Nephron (organoid): ENCODE results near the gene PLEKHG5.

Experiments
- H3K27ac Mint-ChIP-seq, 3 experiments: 2 replicates each; pipeline ENCODE4 v1.8.0; 2020; ENCODE audit warnings: mixed read lengths in 3 of 3, mild to moderate bottlenecking in 2 of 3, moderate library complexity in 1 of 3
- H3K27me3 Mint-ChIP-seq: 2 replicates; pipeline ENCODE4 v1.8.0; 2021; ENCODE audit warnings: low read depth, mild to moderate bottlenecking, moderate library complexity, mixed read lengths
- H3K36me3 Mint-ChIP-seq: 2 replicates; pipeline ENCODE4 v1.8.0; 2020; ENCODE audit warnings: low read depth, mixed read lengths
- H3K4me1 Mint-ChIP-seq: 2 replicates; pipeline ENCODE4 v1.8.0; 2020; ENCODE audit warnings: mixed read lengths
- H3K4me3 Mint-ChIP-seq, 3 experiments: 2 replicates each; pipeline ENCODE4 v1.8.0; 2020; ENCODE audit warnings: mild to moderate bottlenecking in 3 of 3, mixed read lengths in 3 of 3, moderate library complexity in 2 of 3
- H3K9me3 Mint-ChIP-seq: 2 replicates; pipeline ENCODE4 v1.8.0; 2020; ENCODE audit warnings: mixed read lengths
- CTCF ChIP-seq, 3 experiments: fragments of 200-600 bp; sonication (generic); IDR thresholded peaks; one replicate each; pipeline ENCODE4 v1.5.0; 2021; ENCODE audit warnings: antibody characterized with exemption in 3 of 3; ENCODE audit not compliant: unreplicated experiment in 3 of 3

PLEKHG5 gene

GRCh38 chr1:6472391-6472790 is 19.1 kb downstream of the PLEKHG5 start:
- peaks cover 7% of the 10 kb centered on the region for H3K4me1 Mint-ChIP-seq
- H3K9me3 Mint-ChIP-seq, result no peaks in the 10 kb centered on the region
- H3K27me3 Mint-ChIP-seq, result no peaks in the 10 kb centered on the region
- TF ChIP-seq CTCF (IDR thresholded peaks at IDR 0.05; ENCODE audit: unreplicated experiment in 3 of 3), result no peak
- H3K4me3 Mint-ChIP-seq, result no peak overlapping the region
- H3K36me3 Mint-ChIP-seq, result peaks cover 15% of the 10 kb centered on the region
- no peak overlapping the region for H3K27ac Mint-ChIP-seq

DNA sequence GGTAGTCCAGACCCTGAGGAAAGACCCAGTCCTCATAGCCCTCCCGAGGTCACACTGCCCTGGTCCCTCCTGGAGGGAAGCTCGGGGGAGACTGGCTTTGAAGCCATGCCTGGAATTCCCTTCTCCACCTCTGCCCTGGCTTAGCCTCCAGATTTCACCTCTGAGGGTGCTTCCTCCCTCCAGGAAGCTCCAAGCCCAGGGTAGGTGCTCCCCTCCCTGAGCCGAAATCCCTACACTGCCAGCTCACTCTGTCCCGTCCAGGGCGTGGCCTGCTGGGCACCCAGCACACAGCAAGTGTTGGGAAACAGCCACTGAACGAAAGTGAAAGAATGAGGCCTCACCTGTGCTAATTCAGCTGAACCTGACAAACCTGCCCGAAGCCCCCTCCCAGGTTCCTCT is 19.5 kb downstream of the PLEKHG5 start:
- no peak overlapping the region for H3K27ac Mint-ChIP-seq
- no peak overlapping the region for H3K4me3 Mint-ChIP-seq
- H3K27me3 Mint-ChIP-seq, result peaks cover 2% of the 10 kb centered on the region

GRCh38 chr1:6471086-6471969 is 20.1 kb downstream of the PLEKHG5 start:
- Mint-ChIP-seq H3K4me3 (no peak overlapping the region), H3K27ac (no peak overlapping the region), H3K4me1 (no peaks in the 10 kb centered on the region), H3K27me3 (peaks cover 6% of the 10 kb centered on the region), H3K9me3 (no peaks in the 10 kb centered on the region), H3K36me3 (peaks cover 15% of the 10 kb centered on the region)
- TF ChIP-seq CTCF (IDR thresholded peaks at IDR 0.05; ENCODE audit: unreplicated experiment in 3 of 3), result no peak

More for the DNA sequence above, 19.5 kb downstream of the PLEKHG5 start:
- H3K36me3 Mint-ChIP-seq, result peaks cover 15% of the 10 kb centered on the region
- H3K4me1 Mint-ChIP-seq, result peaks cover 3% of the 10 kb centered on the region
- no peaks in the 10 kb centered on the region for H3K9me3 Mint-ChIP-seq
- no peak for TF ChIP-seq CTCF (IDR thresholded peaks at IDR 0.05; ENCODE audit: unreplicated experiment in 3 of 3)

DNA sequence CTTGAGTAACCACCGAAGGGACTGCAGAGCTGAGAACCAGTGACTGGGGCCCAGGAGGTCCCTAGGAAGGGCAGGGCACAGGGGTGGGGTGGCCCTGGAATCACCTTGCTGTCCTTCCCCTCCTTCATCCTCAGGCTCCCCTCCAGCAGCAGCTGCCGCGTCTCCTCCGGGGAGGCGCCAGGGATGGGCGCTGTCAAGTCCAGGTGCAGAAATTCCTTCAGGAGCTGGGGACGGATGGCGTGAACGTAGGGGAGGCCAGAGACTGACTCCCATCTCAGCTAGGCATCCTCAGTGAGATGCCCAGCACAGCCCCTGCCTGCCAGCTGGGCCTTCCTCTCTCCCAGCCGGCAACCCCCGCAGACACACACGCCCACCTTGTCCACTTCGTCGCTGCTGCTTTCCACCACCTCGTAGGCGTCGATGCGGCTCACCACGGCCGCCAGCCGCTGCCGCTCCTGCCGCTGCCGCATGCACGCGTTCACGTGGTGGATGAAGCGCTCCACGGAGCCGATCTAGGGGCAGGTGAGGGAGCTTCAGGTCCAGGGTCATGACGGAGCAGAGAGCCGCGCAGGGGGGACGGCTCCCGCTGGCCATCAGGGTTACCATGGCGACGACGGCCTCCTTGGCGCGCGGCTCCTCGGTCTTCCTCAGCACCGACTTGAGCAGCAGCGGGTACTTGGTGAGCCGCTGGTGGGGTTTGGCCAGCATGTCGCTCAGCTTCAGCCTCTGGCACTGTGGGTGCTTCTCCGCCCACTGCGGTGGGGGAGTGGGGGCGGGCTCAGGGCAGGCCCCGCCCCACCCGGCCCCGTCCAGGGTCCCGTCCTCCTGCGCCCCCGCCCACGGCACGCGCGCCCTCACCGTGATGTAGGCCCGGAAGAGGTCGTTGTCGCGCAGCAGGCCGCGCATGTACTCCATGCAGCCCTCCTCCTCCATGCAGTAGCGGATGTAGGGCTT is 21.1 kb downstream of the PLEKHG5 start:
- peaks cover 6% of the 10 kb centered on the region for H3K27me3 Mint-ChIP-seq
- no peaks in the 10 kb centered on the region for H3K4me1 Mint-ChIP-seq
- H3K36me3 Mint-ChIP-seq, result peaks cover 15% of the 10 kb centered on the region
- no peak overlapping the region for H3K4me3 Mint-ChIP-seq
- TF ChIP-seq CTCF (IDR thresholded peaks at IDR 0.05; ENCODE audit: unreplicated experiment in 3 of 3), result no peak
- no peaks in the 10 kb centered on the region for H3K9me3 Mint-ChIP-seq
- no peak overlapping the region for H3K27ac Mint-ChIP-seq

DNA sequence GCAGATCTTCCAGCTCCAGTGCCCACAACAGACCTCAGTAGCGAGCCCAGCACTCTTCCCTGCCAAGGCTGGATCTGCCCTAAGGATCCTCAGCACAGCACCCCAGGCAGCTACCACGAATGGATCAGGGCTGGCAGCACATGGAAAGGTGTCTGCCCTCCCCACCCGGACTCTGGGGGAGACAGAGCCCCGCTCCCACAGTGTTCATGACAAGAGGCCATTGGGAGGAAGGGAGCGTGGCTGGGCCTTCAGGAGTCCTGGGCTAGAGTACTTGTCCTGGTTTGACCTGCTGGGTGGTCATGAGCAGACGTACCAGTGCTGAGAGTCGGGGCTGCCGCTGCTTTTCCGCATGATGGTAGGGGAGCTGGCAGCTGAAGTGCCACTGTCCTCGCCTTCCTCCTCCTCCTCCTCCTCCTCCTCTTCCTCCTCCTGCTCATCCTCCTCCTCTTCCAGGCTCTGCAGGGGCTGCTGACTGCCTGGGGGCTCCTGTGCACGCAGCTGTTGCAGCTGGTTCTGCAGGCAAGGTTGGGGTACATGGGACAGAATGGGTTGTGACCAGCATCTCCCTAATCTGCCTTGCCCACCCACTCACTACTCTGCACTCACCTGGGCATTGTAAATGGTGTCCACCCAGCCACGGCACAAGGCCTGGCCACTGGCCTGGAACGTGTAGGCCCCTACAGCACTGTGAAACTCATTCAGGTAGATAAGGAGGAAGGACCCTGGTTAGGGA is 22.6 kb downstream of the PLEKHG5 start:
- Mint-ChIP-seq H3K27me3 (peaks cover 9% of the 10 kb centered on the region), H3K9me3 (no peaks in the 10 kb centered on the region), H3K36me3 (peaks cover 19% of the 10 kb centered on the region), H3K27ac (no peak overlapping the region), H3K4me1 (no peaks in the 10 kb centered on the region), H3K4me3 (no peak overlapping the region)
- TF ChIP-seq CTCF (IDR thresholded peaks at IDR 0.05; ENCODE audit: unreplicated experiment in 3 of 3), result no peak
